PFSK-1 (cell line): Measurements from ENCODE around the gene ACTR6.

Source experiments
- FOXP2 ChIP-seq: optimal IDR thresholded peaks from 2 replicates; pipeline ENCODE3; 2011; ENCODE audit warnings: borderline replicate concordance, control low read depth, inconsistent platforms; ENCODE audit not compliant: insufficient read depth; ENCODE audit errors: extremely low read length, extremely low read depth
- POLR2AphosphoS5 ChIP-seq: IDR thresholded peaks from 2 replicates; pipeline ENCODE4 v1.6.1; 2012; ENCODE audit warnings: low read depth, mild to moderate bottlenecking, control low read depth, low read length, moderate library complexity
- REST ChIP-seq, 2 experiments: IDR thresholded peaks; 2 replicates each; pipeline versions ENCODE4 v1.6.1 to v1.8.0; 2011 to 2012; ENCODE audit warnings: low read depth in 2 of 2, low read length in 2 of 2, control low read depth in 1 of 2, inconsistent platforms in 1 of 2, mild to moderate bottlenecking in 1 of 2, moderate library complexity in 1 of 2; ENCODE audit not compliant: insufficient read depth in 1 of 2
- SIN3A ChIP-seq: IDR thresholded peaks from 2 replicates; pipeline ENCODE4 v1.6.1; 2012; ENCODE audit warnings: mild to moderate bottlenecking, low read length, moderate library complexity, borderline replicate concordance; ENCODE audit not compliant: insufficient read depth
- TAF1 ChIP-seq: IDR thresholded peaks from 2 replicates; pipeline ENCODE4 v1.6.1; 2012; ENCODE audit warnings: low read length, control low read depth, borderline replicate concordance; ENCODE audit not compliant: insufficient read depth

ACTR6 gene

GRCh38 chr12:100251917-100252316 is 51.3 kb downstream of the ACTR6 start:
- TF ChIP-seq TAF1 (no peak), POLR2AphosphoS5 (no peak), SIN3A (no peak), REST (IDR thresholded peaks at IDR 0.05; ENCODE audit: insufficient read depth in 1 of 2, low read depth in 2 of 2, low read length in 2 of 2) (no peak), FOXP2 (no peak)

- no peak for TF ChIP-seq SIN3A
- no peak for TF ChIP-seq FOXP2
- no peak for TF ChIP-seq REST (IDR thresholded peaks at IDR 0.05; ENCODE audit: insufficient read depth in 1 of 2, low read depth in 2 of 2, low read length in 2 of 2)
- no peak for TF ChIP-seq POLR2AphosphoS5
- TF ChIP-seq TAF1, result no peak
These were observed 52.8 kb downstream of the ACTR6 start for GRCh38 chr12:100253437-100253836.

GRCh38 chr12:100254876-100255275 is 54.3 kb downstream of the ACTR6 start:
- TF ChIP-seq FOXP2 (no peak), POLR2AphosphoS5 (no peak), REST (IDR thresholded peaks at IDR 0.05; ENCODE audit: insufficient read depth in 1 of 2, low read depth in 2 of 2, low read length in 2 of 2) (no peak), TAF1 (no peak)

- no peak for TF ChIP-seq SIN3A
These were observed 57.5 kb downstream of the ACTR6 start for GRCh38 chr12:100258127-100258526.

GRCh38 chr12:100263131-100263530 is 62.5 kb downstream of the ACTR6 start:
- TF ChIP-seq SIN3A, result no peak
- TF ChIP-seq POLR2AphosphoS5, result no peak
- TF ChIP-seq FOXP2, result no peak
- no peak for TF ChIP-seq TAF1

GRCh38 chr12:100265732-100266584 is 65.3 kb downstream of the ACTR6 start:
- TF ChIP-seq POLR2AphosphoS5, result no peak

- TF ChIP-seq SIN3A (no peak), FOXP2 (no peak), TAF1 (no peak), REST (IDR thresholded peaks at IDR 0.05; ENCODE audit: insufficient read depth in 1 of 2, low read depth in 2 of 2, low read length in 2 of 2) (no peak), POLR2AphosphoS5 (no peak)
These were observed 65.9 kb downstream of the ACTR6 start for GRCh38 chr12:100266585-100266834.
